GM10248 (cell line): ENCODE results near the gene KRT25.

Experiments
- CTCF ChIA-PET: fragments of 300-600 bp; sonication (Branson Sonifier 250); formaldehyde crosslinking; extraction: SDS; loops from one replicate; lab custom pipeline; 2021; ENCODE audit warnings: antibody characterized with exemption; lab: Yijun Ruan, JAX
- POLR2A ChIA-PET: fragments of 350-650 bp; sonication (Branson Sonifier 250); formaldehyde crosslinking; extraction: SDS; loops from one replicate; lab custom pipeline; 2020; ENCODE audit warnings: antibody characterized with exemption; lab: Yijun Ruan, JAX
- DNase-seq: peaks from one replicate; pipeline ENCODE4 v3.0.0; 2012; ENCODE audit errors: extremely low spot score
- CTCF ChIP-seq: IDR thresholded peaks from 2 replicates; pipeline ENCODE4 v1.5.1; 2012; ENCODE audit warnings: mild to moderate bottlenecking, low read depth; ENCODE audit errors: extremely low read depth, missing control alignments, control extremely low read depth

Gene KRT25

GRCh38 chr17:40779181-40779909, 24.2 kb upstream of the KRT25 start:
- ChIA-PET CTCF (no interaction called here), POLR2A (no interaction called here)
- no peak for DNase-seq
- TF ChIP-seq CTCF, result no peak

GRCh38 chr17:40778461-40778860, 23.3 kb upstream of the KRT25 start:
- POLR2A ChIA-PET, result no interaction called here
- CTCF ChIA-PET, result no interaction called here
- no peak for DNase-seq
- TF ChIP-seq CTCF, result no peak

- CTCF ChIA-PET, result no interaction called here
- POLR2A ChIA-PET, result no interaction called here
- DNase-seq, result no peak
- TF ChIP-seq CTCF, result no peak
Measured at GRCh38 chr17:40777971-40778370, 22.8 kb upstream of the KRT25 start.

GRCh38 chr17:40777459-40777858, 22.3 kb upstream of the KRT25 start:
- POLR2A ChIA-PET, result no interaction called here
- no peak for DNase-seq
- CTCF ChIA-PET, result interaction anchor here (1.0 to 1.5 kb wide), 2 partner anchors 10 to 25 kb away, joined by 4 read pairs; no protein-coding TSS in a partner anchor
- TF ChIP-seq CTCF, result no peak

GRCh38 chr17:40775945-40776344, 20.8 kb upstream of the KRT25 start:
- no peak for DNase-seq
- no peak for TF ChIP-seq CTCF
- ChIA-PET CTCF (no interaction called here), POLR2A (no interaction called here)

GRCh38 chr17:40772101-40772500, 17.0 kb upstream of the KRT25 start, which contains the start of gene KRT26:
KRT26 (minus strand) TSS chr17:40772201; CDS start chr17:40772113, 88 bp downstream.
- CTCF ChIA-PET, result no interaction called here
- TF ChIP-seq CTCF, result no peak

More at GRCh38 chr17:40772101-40772500, 17.0 kb upstream of the KRT25 start, which contains the start of gene KRT26:
- no peak for DNase-seq
- POLR2A ChIA-PET, result no interaction called here
